ENCODE results near the gene ENTHD1. TPM values are rescaled to one million over a fixed set of nuclear protein-coding genes. Genes with fewer than 3 reads are reported as not detected.

Gene ENTHD1
- total RNA-seq, 1 experiment from 2014 or later = not detected

DNA sequence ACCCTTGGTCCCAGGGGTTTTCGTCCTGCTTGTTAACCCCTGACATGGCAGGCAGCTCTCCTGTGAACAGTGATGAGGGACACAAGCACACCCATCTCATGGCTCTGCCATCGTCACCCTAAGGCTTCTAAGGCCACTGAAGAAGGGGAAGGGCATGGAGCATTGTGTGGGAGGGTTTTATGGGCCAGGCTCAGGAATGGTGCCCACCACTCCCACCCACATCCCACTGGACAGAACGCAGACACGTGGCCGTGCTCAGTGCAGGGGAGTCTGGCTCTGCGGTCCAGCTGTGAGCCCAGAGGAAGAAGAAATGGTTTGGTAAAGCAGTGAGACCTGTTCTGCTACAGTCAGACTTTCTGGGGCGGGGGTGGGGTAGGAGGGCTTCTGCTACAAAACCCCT, 193.0 kb downstream of the ENTHD1 start:
- Histone ChIP-seq H3T11ph (ENCODE audit: low read length) (no peak overlapping the region), H3K79me1 (ENCODE audit: insufficient read depth, low read depth, low read length, poor library complexity, severe bottlenecking) (no peaks in the 10 kb centered on the region), H2BK5ac (ENCODE audit: insufficient read length, low read length) (no peak overlapping the region), H3K14ac (ENCODE audit: insufficient read depth, low read length) (no peak overlapping the region), H3K27me3 (ENCODE audit: insufficient read depth, low read length) (no peaks in the 10 kb centered on the region), H4K5ac (ENCODE audit: insufficient read length, low read depth, low read length) (no peak overlapping the region), H3K79me2 (ENCODE audit: insufficient read depth, low read length) (no peaks in the 10 kb centered on the region), H3K56ac (ENCODE audit: insufficient read length, low read depth, low read length) (no peak overlapping the region), H2AFZ (ENCODE audit: low read length) (no peak overlapping the region), H2BK15ac (ENCODE audit: low read depth, low read length) (no peak overlapping the region), H4K20me1 (ENCODE audit: control insufficient read depth, insufficient read depth, insufficient read length) (peaks cover 3% of the 10 kb centered on the region), H3K4me1 (ENCODE audit: insufficient read depth, low read length) (no peaks in the 10 kb centered on the region), H3K9ac (ENCODE audit: extremely low read depth, insufficient read length, low read length) (no peak overlapping the region), H3K18ac (ENCODE audit: insufficient read length, low read depth, low read length) (no peak overlapping the region), H3K23me2 (ENCODE audit: insufficient read length, low read depth, low read length, poor library complexity, severe bottlenecking) (no peaks in the 10 kb centered on the region), H2BK12ac (ENCODE audit: insufficient read length, low read depth, low read length) (no peak overlapping the region), H2AK5ac (ENCODE audit: insufficient read length, low read length) (no peak overlapping the region), H3K4me2 (ENCODE audit: insufficient read depth, insufficient read length, low read length) (no peak overlapping the region), H4K8ac (replicated peaks; ENCODE audit: insufficient read length, low read depth, low read length) (no peak overlapping the region), H3K4ac (ENCODE audit: low read depth, low read length) (no peak overlapping the region), H2BK20ac (ENCODE audit: low read depth, low read length, poor library complexity, severe bottlenecking) (no peak overlapping the region), H4K91ac (ENCODE audit: insufficient read length, low read depth, low read length) (no peak overlapping the region), H3K9me3 (ENCODE audit: control insufficient read depth, low read depth, low read length) (no peaks in the 10 kb centered on the region), H2BK120ac (ENCODE audit: low read depth, low read length, poor library complexity, severe bottlenecking) (no peak overlapping the region), H3K23ac (ENCODE audit: insufficient read length, low read depth, low read length) (no peak overlapping the region), H3K27ac (ENCODE audit: insufficient read length, low read depth, low read length) (no peak overlapping the region)
- WGBS (ENCODE audit: extremely low coverage, insufficient read length, low lambda C conversion rate) = no CpG with 5 or more reads among the region's 7 CpGs
- Mint-ChIP-seq H3K36me3 (ENCODE audit: insufficient read depth in 1 of 3, low read depth in 3 of 3) (no peaks in the 10 kb centered on the region), H3K9me3 (no peaks in the 10 kb centered on the region), H3K4me3 (no peak overlapping the region), H3K4me1 (peaks cover 0 to 7% of the 10 kb centered on the region in 2 experiments; a peak in 1 of 4 replicates), H3K27ac (peak overlapping the region in 1 of 3 experiments; percentile 65; a peak in 1 of 7 replicates), H3K27me3 (ENCODE audit: low read depth) (peaks cover 3% of the 10 kb centered on the region; the same call in 1 of the 2 replicates)
- no peak for DNase-seq
- TF ChIP-seq, protein P1, sequence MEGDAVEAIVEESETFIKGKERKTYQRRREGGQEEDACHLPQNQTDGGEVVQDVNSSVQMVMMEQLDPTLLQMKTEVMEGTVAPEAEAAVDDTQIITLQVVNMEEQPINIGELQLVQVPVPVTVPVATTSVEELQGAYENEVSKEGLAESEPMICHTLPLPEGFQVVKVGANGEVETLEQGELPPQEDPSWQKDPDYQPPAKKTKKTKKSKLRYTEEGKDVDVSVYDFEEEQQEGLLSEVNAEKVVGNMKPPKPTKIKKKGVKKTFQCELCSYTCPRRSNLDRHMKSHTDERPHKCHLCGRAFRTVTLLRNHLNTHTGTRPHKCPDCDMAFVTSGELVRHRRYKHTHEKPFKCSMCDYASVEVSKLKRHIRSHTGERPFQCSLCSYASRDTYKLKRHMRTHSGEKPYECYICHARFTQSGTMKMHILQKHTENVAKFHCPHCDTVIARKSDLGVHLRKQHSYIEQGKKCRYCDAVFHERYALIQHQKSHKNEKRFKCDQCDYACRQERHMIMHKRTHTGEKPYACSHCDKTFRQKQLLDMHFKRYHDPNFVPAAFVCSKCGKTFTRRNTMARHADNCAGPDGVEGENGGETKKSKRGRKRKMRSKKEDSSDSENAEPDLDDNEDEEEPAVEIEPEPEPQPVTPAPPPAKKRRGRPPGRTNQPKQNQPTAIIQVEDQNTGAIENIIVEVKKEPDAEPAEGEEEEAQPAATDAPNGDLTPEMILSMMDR (conservative IDR thresholded peaks at IDR 0.05) = no peak
